SK-N-SH treated with all-trans-retinoic acid at 6 μM for 48 hours (cell line): ENCODE data around the gene TMEM150B.

Experiments
- ARNTL ChIP-seq: fragments of 450-650 bp; formaldehyde crosslinking; IDR thresholded peaks from 2 replicates; pipeline ENCODE4 v1.5.0; 2020; ENCODE audit warnings: low read depth, mild to moderate bottlenecking, moderate library complexity, borderline replicate concordance
- CSRNP3 ChIP-seq: fragments of 250-450 bp; sonication (Bioruptor Pico); IDR thresholded peaks from 2 replicates; pipeline ENCODE4 v1.5.1; 2021; ENCODE audit warnings: mild to moderate bottlenecking, moderate library complexity
- OSR1 ChIP-seq: fragments of 250-450 bp; sonication (Bioruptor Pico); IDR thresholded peaks from 2 replicates; pipeline ENCODE4 v1.8.0; 2022; ENCODE audit warnings: moderate library complexity, mild to moderate bottlenecking, inconsistent platforms
- POU6F1 ChIP-seq: fragments of 250-450 bp; sonication (Bioruptor Pico); IDR thresholded peaks from 2 replicates; pipeline ENCODE4 v1.8.0; 2021; ENCODE audit warnings: low read depth, mild to moderate bottlenecking, moderate library complexity, borderline replicate concordance
- TCF4 ChIP-seq: fragments of 250-450 bp; sonication (Bioruptor Pico); IDR thresholded peaks from 2 replicates; pipeline ENCODE4 v1.8.0; 2021; ENCODE audit warnings: mild to moderate bottlenecking, moderate library complexity, borderline replicate concordance
- ZFP3 ChIP-seq: fragments of 250-450 bp; sonication (Bioruptor Pico); IDR thresholded peaks from 2 replicates; pipeline ENCODE4 v1.5.0; 2020; ENCODE audit warnings: mild to moderate bottlenecking, moderate library complexity
- ZFP30 ChIP-seq: fragments of 450-650 bp; formaldehyde crosslinking; IDR thresholded peaks from 2 replicates; pipeline ENCODE4 v1.5.0; 2022; ENCODE audit warnings: mild to moderate bottlenecking, moderate library complexity
- ZNF565 ChIP-seq: fragments of 450-650 bp; formaldehyde crosslinking; conservative IDR thresholded peaks from 2 replicates; pipeline ENCODE4 v1.5.0; 2020; ENCODE audit warnings: low read depth, mild to moderate bottlenecking, moderate library complexity
- ZNF70 ChIP-seq: fragments of 450-650 bp; formaldehyde crosslinking; IDR thresholded peaks from 2 replicates; pipeline ENCODE4 v1.5.0; 2020; ENCODE audit warnings: mild to moderate bottlenecking, moderate library complexity
- ZNF8 ChIP-seq: fragments of 450-650 bp; formaldehyde crosslinking; IDR thresholded peaks from 2 replicates; pipeline ENCODE4 v1.5.0; 2020; ENCODE audit warnings: mild to moderate bottlenecking, moderate library complexity
- TF ChIP-seq, protein P1 (sequence below): fragments of 250-450 bp; sonication (Bioruptor Pico); IDR thresholded peaks from 2 replicates; pipeline ENCODE4 v1.8.0; 2020; ENCODE audit warnings: mild to moderate bottlenecking, moderate library complexity, borderline replicate concordance

DNA sequence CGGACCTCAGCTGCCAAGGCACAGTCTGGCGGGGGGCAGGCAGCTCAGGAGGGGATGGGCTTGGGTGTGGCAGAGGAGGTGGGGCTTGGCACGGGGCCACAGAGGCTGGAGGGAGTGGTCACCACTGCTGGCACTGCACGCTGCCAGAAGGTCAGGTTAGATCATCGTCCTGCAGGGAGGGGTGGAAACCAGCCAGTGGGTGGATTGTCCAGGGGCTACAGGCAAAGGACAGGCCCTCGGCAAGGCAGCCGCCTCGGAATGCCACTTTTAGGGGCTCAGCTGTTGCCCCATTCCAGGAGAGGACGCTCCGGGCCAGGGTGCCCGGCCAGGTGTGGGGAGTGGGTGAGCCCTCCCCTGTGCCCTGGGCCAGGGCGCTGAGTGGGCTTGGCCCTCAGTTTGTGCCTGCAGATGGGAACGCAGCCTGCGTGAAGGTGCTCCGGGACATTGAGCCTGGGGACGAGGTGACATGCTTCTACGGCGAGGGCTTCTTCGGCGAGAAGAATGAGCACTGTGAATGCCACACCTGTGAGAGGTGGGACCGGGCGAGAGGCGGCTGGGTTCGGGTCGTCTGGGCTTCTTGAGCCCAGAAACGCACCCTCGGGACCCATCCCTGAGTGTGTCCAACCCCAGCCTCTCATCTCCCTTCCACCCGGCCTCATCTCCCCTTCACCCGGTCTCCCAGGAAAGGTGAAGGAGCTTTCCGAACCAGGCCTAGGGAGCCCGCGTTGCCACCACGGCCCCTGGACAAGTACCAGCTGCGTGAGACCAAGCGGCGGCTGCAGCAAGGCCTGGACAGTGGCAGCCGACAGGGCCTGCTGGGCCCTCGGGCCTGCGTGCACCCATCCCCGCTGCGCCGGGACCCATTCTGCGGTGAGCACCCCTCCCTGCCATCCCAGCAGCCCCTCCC lies 20.9 kb upstream of the TMEM150B start:
- TF ChIP-seq ARNTL (CRISPR knock-in tag) (no peak), POU6F1 (no peak), ZFP3 (CRISPR knock-in tag) (no peak), ZNF565 (CRISPR knock-in tag) (no peak), CSRNP3 (no peak), ZNF8 (no peak), OSR1 (CRISPR knock-in tag) (no peak), ZFP30 (CRISPR knock-in tag) (no peak), TCF4 (no peak), ZNF70 (CRISPR knock-in tag) (no peak)
- TF ChIP-seq, protein P1, sequence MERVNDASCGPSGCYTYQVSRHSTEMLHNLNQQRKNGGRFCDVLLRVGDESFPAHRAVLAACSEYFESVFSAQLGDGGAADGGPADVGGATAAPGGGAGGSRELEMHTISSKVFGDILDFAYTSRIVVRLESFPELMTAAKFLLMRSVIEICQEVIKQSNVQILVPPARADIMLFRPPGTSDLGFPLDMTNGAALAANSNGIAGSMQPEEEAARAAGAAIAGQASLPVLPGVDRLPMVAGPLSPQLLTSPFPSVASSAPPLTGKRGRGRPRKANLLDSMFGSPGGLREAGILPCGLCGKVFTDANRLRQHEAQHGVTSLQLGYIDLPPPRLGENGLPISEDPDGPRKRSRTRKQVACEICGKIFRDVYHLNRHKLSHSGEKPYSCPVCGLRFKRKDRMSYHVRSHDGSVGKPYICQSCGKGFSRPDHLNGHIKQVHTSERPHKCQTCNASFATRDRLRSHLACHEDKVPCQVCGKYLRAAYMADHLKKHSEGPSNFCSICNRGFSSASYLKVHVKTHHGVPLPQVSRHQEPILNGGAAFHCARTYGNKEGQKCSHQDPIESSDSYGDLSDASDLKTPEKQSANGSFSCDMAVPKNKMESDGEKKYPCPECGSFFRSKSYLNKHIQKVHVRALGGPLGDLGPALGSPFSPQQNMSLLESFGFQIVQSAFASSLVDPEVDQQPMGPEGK (CRISPR knock-in tag), result no peak
